Measurements from ENCODE around the gene QPCTL. TPM values are rescaled to one million over a fixed set of nuclear protein-coding genes. Genes with fewer than 3 reads are reported as not detected.

QPCTL gene
- total and polyA plus RNA-seq, 2 of the 13 experiments (the other 11 are each of a cell fraction or from before 2014, with no cell fraction given), result 16.0 to 19.1 TPM

DNA sequence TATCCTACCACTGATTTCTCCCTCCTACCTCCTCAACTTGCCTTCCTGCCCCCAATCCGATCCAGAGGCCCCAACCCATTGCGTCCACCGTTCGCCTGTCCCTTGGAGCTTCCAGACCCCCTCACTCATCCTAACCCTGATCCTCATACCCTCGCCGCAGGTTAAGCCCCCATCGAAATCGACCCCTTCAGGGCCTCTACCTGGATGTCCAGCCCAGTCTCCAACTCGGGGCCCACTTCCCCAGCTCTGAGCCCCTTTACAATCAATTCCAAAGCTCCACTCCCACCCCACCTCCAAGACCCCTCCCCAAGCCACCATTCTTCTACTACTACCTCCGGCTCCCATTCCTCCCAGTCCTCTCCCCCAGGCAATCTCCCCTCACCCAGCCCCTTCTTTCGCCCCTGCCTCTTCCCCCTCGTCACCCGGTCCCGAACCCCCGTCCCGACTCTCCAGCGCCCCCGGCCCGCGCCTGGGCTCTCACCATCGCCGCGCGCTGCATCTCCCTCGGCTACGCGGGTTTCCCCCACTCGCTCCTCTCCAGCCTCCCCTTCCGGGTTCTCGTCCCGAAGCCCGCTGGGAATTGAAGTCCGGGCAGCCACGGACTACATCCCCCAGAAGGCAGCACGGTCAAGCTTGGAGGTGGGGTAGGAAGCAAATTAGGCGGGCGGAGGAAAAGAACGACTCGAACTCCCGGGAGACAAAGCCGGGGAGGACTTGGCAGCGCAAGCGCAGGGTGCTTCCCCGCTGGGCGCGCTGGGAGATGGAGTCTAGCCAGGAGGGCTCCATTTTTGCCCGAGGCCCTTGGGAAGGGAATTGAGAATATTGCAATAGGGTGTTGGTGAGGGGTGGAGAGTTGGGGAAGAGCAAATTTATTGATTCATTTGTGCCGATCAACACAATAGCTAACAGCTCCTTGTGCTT, 38.2 kb downstream of the QPCTL start, which contains the start of gene FBXO46 (continued):
- TF ChIP-seq, protein P1, sequence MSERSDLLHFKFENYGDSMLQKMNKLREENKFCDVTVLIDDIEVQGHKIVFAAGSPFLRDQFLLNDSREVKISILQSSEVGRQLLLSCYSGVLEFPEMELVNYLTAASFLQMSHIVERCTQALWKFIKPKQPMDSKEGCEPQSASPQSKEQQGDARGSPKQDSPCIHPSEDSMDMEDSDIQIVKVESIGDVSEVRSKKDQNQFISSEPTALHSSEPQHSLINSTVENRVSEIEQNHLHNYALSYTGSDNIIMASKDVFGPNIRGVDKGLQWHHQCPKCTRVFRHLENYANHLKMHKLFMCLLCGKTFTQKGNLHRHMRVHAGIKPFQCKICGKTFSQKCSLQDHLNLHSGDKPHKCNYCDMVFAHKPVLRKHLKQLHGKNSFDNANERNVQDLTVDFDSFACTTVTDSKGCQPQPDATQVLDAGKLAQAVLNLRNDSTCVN (CRISPR knock-in tag; IDR thresholded peaks at IDR 0.05; ENCODE audit: borderline replicate concordance), result no peak
- TF ChIP-seq ZC3H4 (CRISPR knock-in tag; IDR thresholded peaks at IDR 0.05; ENCODE audit: borderline replicate concordance) (no peak), ZNF780A (CRISPR knock-in tag; IDR thresholded peaks at IDR 0.05) (no peak), ZZZ3 (CRISPR knock-in tag; IDR thresholded peaks at IDR 0.05; ENCODE audit: borderline replicate concordance) (0 out of 2 replicates have a peak, but pooled peaks have one; percentile 46), ZNF136 (CRISPR knock-in tag; IDR thresholded peaks at IDR 0.05; ENCODE audit: low read depth) (peak; percentile 44; the same call in 1 of the 2 replicates), ZNF232 (CRISPR knock-in tag; IDR thresholded peaks at IDR 0.05; ENCODE audit: borderline replicate concordance) (no peak), ZEB1 (IDR thresholded peaks at IDR 0.05; ENCODE audit: insufficient replicate concordance, low read depth) (no peak), ZNF720 (CRISPR knock-in tag; IDR thresholded peaks at IDR 0.05) (no peak), RBAK (CRISPR knock-in tag; IDR thresholded peaks at IDR 0.05) (no peak), TGIF2 (CRISPR knock-in tag; IDR thresholded peaks at IDR 0.05) (no peak), SMARCC2 (IDR thresholded peaks at IDR 0.05) (no peak), XRCC5 (optimal IDR thresholded peaks at IDR 0.05; ENCODE audit: low read length) (peak; percentile 71)
- TF ChIP-seq, protein P2, sequence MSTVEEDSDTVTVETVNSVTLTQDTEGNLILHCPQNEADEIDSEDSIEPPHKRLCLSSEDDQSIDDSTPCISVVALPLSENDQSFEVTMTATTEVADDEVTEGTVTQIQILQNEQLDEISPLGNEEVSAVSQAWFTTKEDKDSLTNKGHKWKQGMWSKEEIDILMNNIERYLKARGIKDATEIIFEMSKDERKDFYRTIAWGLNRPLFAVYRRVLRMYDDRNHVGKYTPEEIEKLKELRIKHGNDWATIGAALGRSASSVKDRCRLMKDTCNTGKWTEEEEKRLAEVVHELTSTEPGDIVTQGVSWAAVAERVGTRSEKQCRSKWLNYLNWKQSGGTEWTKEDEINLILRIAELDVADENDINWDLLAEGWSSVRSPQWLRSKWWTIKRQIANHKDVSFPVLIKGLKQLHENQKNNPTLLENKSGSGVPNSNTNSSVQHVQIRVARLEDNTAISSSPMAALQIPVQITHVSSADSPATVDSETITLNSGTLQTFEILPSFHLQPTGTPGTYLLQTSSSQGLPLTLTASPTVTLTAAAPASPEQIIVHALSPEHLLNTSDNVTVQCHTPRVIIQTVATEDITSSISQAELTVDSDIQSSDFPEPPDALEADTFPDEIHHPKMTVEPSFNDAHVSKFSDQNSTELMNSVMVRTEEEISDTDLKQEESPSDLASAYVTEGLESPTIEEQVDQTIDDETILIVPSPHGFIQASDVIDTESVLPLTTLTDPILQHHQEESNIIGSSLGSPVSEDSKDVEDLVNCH (CRISPR knock-in tag; IDR thresholded peaks at IDR 0.05), result no peak
- TF ChIP-seq, protein P3, sequence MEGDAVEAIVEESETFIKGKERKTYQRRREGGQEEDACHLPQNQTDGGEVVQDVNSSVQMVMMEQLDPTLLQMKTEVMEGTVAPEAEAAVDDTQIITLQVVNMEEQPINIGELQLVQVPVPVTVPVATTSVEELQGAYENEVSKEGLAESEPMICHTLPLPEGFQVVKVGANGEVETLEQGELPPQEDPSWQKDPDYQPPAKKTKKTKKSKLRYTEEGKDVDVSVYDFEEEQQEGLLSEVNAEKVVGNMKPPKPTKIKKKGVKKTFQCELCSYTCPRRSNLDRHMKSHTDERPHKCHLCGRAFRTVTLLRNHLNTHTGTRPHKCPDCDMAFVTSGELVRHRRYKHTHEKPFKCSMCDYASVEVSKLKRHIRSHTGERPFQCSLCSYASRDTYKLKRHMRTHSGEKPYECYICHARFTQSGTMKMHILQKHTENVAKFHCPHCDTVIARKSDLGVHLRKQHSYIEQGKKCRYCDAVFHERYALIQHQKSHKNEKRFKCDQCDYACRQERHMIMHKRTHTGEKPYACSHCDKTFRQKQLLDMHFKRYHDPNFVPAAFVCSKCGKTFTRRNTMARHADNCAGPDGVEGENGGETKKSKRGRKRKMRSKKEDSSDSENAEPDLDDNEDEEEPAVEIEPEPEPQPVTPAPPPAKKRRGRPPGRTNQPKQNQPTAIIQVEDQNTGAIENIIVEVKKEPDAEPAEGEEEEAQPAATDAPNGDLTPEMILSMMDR (CRISPR knock-in tag; IDR thresholded peaks at IDR 0.05), result peak; percentile 75
- TF ChIP-seq, protein P4, sequence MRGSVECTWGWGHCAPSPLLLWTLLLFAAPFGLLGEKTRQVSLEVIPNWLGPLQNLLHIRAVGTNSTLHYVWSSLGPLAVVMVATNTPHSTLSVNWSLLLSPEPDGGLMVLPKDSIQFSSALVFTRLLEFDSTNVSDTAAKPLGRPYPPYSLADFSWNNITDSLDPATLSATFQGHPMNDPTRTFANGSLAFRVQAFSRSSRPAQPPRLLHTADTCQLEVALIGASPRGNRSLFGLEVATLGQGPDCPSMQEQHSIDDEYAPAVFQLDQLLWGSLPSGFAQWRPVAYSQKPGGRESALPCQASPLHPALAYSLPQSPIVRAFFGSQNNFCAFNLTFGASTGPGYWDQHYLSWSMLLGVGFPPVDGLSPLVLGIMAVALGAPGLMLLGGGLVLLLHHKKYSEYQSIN (CRISPR knock-in tag; IDR thresholded peaks at IDR 0.05; ENCODE audit: borderline replicate concordance), result no peak
- TF ChIP-seq, protein P5, sequence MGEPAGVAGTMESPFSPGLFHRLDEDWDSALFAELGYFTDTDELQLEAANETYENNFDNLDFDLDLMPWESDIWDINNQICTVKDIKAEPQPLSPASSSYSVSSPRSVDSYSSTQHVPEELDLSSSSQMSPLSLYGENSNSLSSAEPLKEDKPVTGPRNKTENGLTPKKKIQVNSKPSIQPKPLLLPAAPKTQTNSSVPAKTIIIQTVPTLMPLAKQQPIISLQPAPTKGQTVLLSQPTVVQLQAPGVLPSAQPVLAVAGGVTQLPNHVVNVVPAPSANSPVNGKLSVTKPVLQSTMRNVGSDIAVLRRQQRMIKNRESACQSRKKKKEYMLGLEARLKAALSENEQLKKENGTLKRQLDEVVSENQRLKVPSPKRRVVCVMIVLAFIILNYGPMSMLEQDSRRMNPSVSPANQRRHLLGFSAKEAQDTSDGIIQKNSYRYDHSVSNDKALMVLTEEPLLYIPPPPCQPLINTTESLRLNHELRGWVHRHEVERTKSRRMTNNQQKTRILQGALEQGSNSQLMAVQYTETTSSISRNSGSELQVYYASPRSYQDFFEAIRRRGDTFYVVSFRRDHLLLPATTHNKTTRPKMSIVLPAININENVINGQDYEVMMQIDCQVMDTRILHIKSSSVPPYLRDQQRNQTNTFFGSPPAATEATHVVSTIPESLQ (CRISPR knock-in tag; conservative IDR thresholded peaks at IDR 0.05), result no peak
- TF ChIP-seq, protein P6, sequence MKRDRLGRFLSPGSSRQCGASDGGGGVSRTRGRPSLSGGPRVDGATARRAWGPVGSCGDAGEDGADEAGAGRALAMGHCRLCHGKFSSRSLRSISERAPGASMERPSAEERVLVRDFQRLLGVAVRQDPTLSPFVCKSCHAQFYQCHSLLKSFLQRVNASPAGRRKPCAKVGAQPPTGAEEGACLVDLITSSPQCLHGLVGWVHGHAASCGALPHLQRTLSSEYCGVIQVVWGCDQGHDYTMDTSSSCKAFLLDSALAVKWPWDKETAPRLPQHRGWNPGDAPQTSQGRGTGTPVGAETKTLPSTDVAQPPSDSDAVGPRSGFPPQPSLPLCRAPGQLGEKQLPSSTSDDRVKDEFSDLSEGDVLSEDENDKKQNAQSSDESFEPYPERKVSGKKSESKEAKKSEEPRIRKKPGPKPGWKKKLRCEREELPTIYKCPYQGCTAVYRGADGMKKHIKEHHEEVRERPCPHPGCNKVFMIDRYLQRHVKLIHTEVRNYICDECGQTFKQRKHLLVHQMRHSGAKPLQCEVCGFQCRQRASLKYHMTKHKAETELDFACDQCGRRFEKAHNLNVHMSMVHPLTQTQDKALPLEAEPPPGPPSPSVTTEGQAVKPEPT (CRISPR knock-in tag; IDR thresholded peaks at IDR 0.05; ENCODE audit: low read depth), result no peak
